Fibroblast of the aortic adventitia (primary cell): ENCODE results near the gene CCN5. TPM values are rescaled to one million over a fixed set of nuclear protein-coding genes. Genes with fewer than 3 reads are reported as not detected.

Source experiments
- DNase-seq: peaks from one replicate; pipeline ENCODE4 v3.0.0-alpha.2; 2010; ENCODE audit warnings: low read depth
- H3K4me3 ChIP-seq: 2 replicates; pipeline ENCODE4 v1.5.1; 2011; ENCODE audit warnings: low read depth, mild to moderate bottlenecking, control low read depth, low read length, moderate library complexity
- total RNA-seq: library from RNA; depleted of rRNA; stranded (reverse); fragments of >200 nt; gene quantifications from 2 replicates; pipeline ENCODE4 v1.2.3, GENCODE V29; 2012; ENCODE audit warnings: low replicate concordance
- TF ChIP-seq, protein P1 (sequence below): IDR thresholded peaks from 2 replicates; pipeline ENCODE4 v1.5.1; 2011; ENCODE audit warnings: mild to moderate bottlenecking, low read length, control low read depth, inconsistent platforms; ENCODE audit not compliant: insufficient read depth

The CCN5 gene
- total RNA-seq, 1 donor: 266 TPM

GRCh38 chr20:44765701-44766347 is 50.7 kb downstream of the CCN5 start:
- TF ChIP-seq, protein P1, sequence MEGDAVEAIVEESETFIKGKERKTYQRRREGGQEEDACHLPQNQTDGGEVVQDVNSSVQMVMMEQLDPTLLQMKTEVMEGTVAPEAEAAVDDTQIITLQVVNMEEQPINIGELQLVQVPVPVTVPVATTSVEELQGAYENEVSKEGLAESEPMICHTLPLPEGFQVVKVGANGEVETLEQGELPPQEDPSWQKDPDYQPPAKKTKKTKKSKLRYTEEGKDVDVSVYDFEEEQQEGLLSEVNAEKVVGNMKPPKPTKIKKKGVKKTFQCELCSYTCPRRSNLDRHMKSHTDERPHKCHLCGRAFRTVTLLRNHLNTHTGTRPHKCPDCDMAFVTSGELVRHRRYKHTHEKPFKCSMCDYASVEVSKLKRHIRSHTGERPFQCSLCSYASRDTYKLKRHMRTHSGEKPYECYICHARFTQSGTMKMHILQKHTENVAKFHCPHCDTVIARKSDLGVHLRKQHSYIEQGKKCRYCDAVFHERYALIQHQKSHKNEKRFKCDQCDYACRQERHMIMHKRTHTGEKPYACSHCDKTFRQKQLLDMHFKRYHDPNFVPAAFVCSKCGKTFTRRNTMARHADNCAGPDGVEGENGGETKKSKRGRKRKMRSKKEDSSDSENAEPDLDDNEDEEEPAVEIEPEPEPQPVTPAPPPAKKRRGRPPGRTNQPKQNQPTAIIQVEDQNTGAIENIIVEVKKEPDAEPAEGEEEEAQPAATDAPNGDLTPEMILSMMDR: no peak
- DNase-seq: peak; percentile 42
- H3K4me3 ChIP-seq: no peak overlapping the region

DNA sequence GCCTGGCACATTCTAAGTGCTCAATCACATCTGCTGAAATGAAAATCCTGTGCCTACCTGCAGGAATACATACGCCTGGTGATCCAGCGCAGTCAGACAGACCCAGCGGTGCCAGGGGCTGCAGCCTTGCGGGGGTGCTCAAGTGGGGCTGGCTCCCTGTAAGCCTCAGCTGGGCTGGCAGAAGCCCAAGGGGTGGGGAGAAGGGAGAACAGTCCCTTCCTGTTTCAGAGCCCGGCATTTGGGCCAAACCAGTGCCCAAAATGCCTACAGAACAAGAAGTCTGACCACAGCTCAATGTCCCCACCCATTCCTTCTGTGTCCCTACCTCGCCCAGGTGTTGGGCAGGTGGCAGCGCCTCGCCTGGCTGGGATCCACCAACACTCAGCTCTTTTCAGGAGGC is 53.1 kb downstream of the CCN5 start:
- H3K4me3 ChIP-seq: no peak overlapping the region
- DNase-seq: no peak
- TF ChIP-seq, protein P1: no peak

DNA sequence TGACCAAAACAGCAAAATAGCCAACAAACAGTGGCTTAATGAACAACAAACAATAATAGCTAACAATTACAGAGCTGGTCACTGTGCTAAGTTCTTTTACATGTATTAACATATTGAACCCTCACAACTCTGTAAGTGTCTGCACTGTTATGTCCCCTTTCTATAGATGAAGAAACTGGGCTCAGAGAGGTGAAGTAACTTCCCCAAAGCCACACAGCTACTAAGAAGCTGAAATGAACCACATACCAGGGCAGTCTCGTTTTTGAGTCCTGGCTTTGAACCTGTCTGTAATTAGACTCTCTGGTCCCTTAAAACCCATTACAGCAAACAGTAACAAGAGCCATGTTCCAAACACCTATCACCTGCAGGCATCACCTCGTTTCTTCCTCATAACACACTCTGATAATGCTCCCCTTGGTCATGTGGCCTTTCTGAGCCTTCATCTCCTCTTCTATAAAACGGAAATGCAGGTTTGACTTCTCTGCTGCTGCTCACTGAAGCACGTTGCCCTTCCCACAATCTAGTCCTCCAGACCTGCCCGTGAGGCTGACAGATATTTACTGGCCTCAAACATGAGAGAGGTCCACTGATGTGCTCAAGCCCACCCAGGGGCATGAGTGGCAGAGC is 53.8 kb downstream of the CCN5 start:
- TF ChIP-seq, protein P1: no peak

DNA sequence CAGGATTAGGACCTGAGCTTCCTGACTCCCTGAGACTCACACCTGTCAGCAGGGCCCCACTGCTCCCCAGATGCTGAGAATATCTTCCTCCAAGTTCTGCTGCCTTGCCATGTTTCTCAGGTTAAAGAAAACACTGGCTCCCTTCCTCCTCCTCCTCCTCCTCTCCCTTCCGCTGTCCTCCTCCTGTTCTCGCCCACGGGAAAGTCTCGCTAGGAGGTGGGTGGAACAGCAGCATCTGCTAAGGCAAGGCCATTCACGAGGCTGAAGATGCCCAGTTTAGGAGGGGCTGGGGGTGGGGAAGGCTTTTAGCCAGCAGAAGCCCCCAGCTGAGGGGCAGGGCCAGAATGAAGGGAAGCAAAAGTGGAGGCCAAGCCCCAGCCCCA is 54.3 kb downstream of the CCN5 start:
- no peak overlapping the region for H3K4me3 ChIP-seq
- DNase-seq: no peak
- TF ChIP-seq, protein P1: no peak

More for the DNA sequence above, 53.8 kb downstream of the CCN5 start:
- H3K4me3 ChIP-seq: no peak overlapping the region
- DNase-seq: no peak

DNA sequence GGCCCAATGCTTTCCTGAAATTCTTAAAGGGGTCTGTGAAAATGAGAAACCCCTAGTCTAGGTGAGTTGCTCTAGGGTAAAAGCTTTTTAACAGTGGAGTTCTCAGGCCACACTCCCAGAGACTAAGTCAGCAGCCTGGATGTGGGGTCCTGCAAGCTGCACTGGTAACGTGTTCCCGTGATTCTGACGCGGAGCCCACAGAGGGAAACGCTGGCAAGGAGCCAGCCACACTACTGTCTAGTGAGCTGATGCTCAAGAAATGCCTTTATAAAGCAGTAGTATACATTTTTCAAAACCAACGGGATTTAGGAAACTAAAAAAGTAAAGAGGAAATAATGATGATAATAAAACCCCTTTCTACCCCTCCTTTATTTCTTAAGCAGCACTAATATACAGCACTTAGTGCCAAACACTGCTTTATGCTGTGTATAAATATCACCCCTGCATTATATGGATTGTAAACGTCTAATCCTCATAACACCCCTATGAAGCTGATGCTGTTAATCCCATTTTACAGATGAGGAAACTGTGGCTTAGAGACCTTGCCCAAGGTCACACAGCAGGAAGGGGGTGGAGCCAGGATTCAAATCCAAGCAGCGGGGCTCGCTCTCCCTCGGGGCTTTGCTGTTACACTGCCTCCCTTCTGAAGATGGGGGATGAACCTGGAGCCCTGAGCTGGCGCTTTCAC is 55.5 kb downstream of the CCN5 start:
- TF ChIP-seq, protein P1: no peak
- DNase-seq: no peak

GRCh38 chr20:44771172-44771535 is 56.0 kb downstream of the CCN5 start:
- TF ChIP-seq, protein P1: no peak
- no peak overlapping the region for H3K4me3 ChIP-seq
- DNase-seq: no peak

More for the DNA sequence above, 55.5 kb downstream of the CCN5 start:
- no peak overlapping the region for H3K4me3 ChIP-seq
